H1 (cell line): ENCODE measurements around the gene SYNGR4. TPM values are rescaled to one million over a fixed set of nuclear protein-coding genes. Genes with fewer than 3 reads are reported as not detected.

Experiments
- CBX5 ChIP-seq: fragments of 300-800, 300-1000 bp; sonication (generic); IDR thresholded peaks from 2 replicates; pipeline ENCODE4 v1.7.1; 2016; ENCODE audit warnings: antibody characterized with exemption, low read length, low read depth
- JUN ChIP-seq: IDR thresholded peaks from 2 replicates; pipeline ENCODE4 v1.6.1; 2011; ENCODE audit warnings: low read depth, mild to moderate bottlenecking, improper control_type of control experiment, low read length
- polyA plus RNA-seq, 7 experiments: library from polyadenylated mRNA; depleted of rRNA in 3 of 7; stranded (reverse) in 5 of 7; unstranded in 2 of 7; fragments of >200 nt in 5 of 7; fragments of 200-250 nt in 2 of 7; gene quantifications; 1 replicate in 5 of 7; 2 replicates in 1 of 7; 4 replicates in 1 of 7; pipeline versions ENCODE4 v1.2.1 to v1.2.3, GENCODE V29; 2011 to 2013; ENCODE audit warnings: missing spikeins in 2 of 7, mixed read lengths in 2 of 7
- total RNA-seq: library from RNA; stranded (reverse); fragmentation: NEBNext Ultra II Directional; extraction: Animal tissue kit (Norgen Biotek cat#: 25700); gene quantifications from 2 replicates; pipeline ENCODE4 v1.2.1, GENCODE V29; 2021

Gene SYNGR4
- total and polyA plus RNA-seq, 2 of the 8 experiments (the other 6 are each of a cell fraction or from before 2014, with no cell fraction given): 0.41 TPM; not detected in 1

DNA sequence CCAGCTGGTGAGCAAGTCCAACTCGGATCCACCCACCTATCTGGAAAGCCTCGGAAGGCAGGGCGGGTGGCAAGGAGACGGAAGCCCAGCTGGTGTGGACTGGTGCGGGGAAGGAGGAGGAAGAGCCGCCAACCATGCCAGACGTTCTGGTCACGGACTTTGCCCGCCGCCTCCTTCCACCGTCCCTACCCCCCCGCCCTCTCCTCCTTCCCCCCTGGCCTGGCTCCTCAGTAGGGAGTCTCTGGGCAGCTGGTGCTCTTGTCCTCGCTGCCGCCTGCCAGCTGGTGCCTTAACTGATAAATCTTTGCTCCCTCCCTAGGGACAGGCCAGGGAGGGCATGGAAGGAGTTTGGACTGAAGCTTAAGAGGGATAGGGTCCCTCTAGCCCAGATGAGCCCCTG is 4.8 kb downstream of the SYNGR4 start (continued):
- TF ChIP-seq JUN (no peak), CBX5 (no peak)
